Rectal smooth muscle tissue (tissue), 1 donor: Measurements from ENCODE around the gene SURF1.

Experiments used
- H3K27ac ChIP-seq: one replicate; pipeline ENCODE4 v1.7.0; 2013; ENCODE audit warnings: low read depth, low read length, inconsistent platforms
- H3K27me3 ChIP-seq: one replicate; pipeline ENCODE4 v1.7.0; 2013; ENCODE audit warnings: low read length; ENCODE audit not compliant: control insufficient read depth, insufficient read depth
- H3K36me3 ChIP-seq: one replicate; pipeline ENCODE4 v1.7.0; 2013; ENCODE audit warnings: low read length; ENCODE audit not compliant: control insufficient read depth, insufficient read depth
- H3K4me1 ChIP-seq: one replicate; pipeline ENCODE4 v1.7.0; 2013; ENCODE audit warnings: low read length; ENCODE audit not compliant: control insufficient read depth, insufficient read depth
- H3K4me3 ChIP-seq: one replicate; pipeline ENCODE4 v1.7.0; 2013; ENCODE audit warnings: low read length
- H3K9ac ChIP-seq: one replicate; pipeline ENCODE4 v1.7.0; 2013; ENCODE audit warnings: low read length

The SURF1 gene

DNA sequence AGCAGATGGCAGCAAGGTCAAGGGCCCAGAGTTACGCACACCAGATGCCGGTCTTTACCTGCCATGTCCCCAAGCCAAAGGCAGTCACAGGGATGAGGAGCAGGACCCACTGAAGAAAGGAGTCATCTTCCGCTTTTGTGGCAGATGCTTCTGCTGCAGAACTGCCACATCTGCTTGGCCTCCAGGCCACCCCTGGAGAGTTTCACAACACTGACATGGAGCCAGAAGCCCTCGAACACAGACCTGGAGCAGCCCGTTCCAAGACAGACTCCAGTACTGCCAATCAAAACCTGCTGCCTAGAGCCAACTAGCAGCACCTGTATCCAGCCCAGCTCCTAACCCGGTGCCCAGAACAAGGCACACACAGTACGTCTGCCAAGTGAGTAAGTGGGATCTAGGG lies 1.5 kb downstream of the SURF1 start:
- no peaks in the 10 kb centered on the region for H3K27me3 ChIP-seq
- H3K4me1 ChIP-seq = peaks cover 3% of the 10 kb centered on the region
- peaks cover 33% of the 10 kb centered on the region for H3K36me3 ChIP-seq
- H3K27ac ChIP-seq = no peak overlapping the region
- H3K4me3 ChIP-seq = no peak overlapping the region
- no peak overlapping the region for H3K9ac ChIP-seq

DNA sequence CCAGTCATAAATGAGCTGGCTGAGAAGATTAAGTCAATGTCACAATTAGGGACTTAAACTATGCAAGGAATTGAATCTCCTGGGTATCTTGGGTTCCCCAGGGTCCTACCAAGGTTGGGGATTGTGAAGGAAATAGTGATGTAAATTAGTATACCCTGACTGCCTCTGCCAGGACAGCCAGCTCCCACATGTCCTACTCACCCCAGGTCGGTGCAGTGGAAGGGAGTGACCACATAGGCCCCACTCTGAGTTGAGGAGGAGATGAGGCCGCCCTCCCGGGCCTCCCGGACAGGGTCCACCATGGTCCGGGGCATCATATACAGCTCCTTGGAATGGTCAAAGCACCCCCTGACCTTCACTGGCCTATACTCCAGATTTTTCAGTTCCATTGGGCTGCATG lies 2.7 kb downstream of the SURF1 start:
- peaks cover 8% of the 10 kb centered on the region for H3K4me1 ChIP-seq
- no peaks in the 10 kb centered on the region for H3K27me3 ChIP-seq
- H3K36me3 ChIP-seq = peaks cover 31% of the 10 kb centered on the region
- no peak overlapping the region for H3K9ac ChIP-seq
- no peak overlapping the region for H3K27ac ChIP-seq
- H3K4me3 ChIP-seq = no peak overlapping the region

DNA sequence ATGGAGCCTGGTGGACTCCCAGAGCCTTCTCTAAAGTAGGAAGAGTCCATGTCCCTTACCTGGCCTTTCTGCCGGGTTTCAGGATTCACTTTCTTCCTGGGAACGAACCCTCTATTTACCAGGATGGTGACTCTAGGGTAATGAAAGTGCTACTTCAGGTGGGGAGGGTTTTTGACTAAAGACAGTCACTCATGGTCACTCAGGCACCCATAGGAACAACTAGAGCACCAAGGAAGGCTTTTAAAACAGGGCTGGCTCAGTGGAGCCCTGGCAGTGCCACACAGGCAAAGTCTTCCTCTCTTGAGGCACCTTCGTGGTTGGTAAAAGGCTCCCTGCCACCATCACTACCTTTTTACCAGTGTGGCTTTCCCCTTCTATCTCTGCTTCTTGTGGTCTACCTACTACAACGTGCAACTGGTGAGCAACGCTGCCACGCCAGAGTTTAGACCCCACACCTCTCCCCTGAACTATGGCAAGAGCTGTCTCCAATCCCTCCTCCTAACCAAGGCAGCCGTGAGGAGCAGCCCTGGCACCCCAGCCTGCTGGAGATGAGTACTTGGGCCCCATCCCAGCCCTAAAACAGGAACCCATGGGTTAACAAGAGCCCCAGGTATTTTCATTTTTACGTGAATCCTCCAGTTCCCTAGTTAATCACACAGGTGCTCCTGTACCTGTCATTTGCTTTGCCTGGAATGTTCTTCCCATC lies 3.5 kb downstream of the SURF1 start:
- no peak overlapping the region for H3K27ac ChIP-seq
- H3K36me3 ChIP-seq = peaks cover 31% of the 10 kb centered on the region
- peaks cover 8% of the 10 kb centered on the region for H3K4me1 ChIP-seq
- no peak overlapping the region for H3K4me3 ChIP-seq
- H3K9ac ChIP-seq = no peak overlapping the region
- no peaks in the 10 kb centered on the region for H3K27me3 ChIP-seq

DNA sequence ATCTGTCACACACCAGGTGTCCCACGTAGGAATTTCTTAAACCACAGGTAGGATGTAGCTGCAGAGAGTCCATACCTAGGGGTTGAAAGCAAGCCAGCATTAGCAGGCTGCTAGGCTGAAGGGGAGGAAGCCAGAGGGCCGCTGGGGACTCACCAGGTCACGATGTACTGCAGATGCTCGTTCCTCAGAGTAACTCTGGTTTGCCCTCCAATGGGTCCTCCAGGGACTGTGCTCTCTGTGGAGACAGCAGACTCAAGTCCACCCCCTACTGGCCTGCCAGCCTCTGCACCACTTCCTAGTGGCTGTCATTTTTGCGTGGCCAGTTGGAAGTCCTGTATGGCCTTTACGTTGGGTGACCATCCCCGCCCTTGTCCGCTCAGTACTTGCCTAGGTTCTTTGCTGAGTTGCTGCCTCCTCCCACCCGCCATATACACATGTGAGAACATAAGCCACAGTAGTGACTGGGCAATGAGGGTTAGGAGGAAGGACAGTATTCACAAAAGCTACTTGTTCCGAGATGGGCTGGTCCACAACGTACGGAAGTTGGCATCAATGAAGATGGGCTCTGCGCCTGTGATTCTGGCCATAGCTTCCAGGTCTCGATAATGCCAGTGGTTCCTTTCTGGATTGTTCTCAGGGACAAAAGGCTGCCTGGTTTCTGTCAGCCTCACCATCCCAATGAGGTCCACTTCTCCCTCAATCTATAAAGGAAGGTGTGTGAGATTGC lies 4.2 kb downstream of the SURF1 start:
- H3K36me3 ChIP-seq = peaks cover 31% of the 10 kb centered on the region
- H3K4me3 ChIP-seq = no peak overlapping the region
- H3K9ac ChIP-seq = no peak overlapping the region
- H3K27ac ChIP-seq = no peak overlapping the region
- H3K27me3 ChIP-seq = no peaks in the 10 kb centered on the region
- peaks cover 6% of the 10 kb centered on the region for H3K4me1 ChIP-seq

DNA sequence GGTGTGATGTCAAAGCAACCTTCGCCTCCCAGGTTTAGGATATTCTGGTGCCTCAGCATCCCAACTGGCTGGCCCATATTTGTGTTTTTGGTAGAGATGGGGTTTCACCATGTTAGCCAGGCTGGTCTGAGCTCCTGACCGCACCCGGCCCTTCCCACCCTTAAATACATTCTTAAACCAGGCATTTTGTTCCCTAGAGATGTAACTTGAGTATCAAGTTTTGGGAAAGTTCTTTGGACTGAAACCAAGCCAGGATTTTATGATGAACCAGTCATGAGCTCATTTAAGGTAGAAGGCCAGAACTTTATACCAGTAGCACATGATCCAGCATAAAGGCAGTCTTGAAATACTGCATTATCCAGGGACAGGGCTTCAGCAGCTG lies 4.8 kb downstream of the SURF1 start:
- H3K27ac ChIP-seq = no peak overlapping the region
- no peak overlapping the region for H3K4me3 ChIP-seq
- H3K9ac ChIP-seq = no peak overlapping the region
- peaks cover 8% of the 10 kb centered on the region for H3K4me1 ChIP-seq
- peaks cover 31% of the 10 kb centered on the region for H3K36me3 ChIP-seq
- no peaks in the 10 kb centered on the region for H3K27me3 ChIP-seq

DNA sequence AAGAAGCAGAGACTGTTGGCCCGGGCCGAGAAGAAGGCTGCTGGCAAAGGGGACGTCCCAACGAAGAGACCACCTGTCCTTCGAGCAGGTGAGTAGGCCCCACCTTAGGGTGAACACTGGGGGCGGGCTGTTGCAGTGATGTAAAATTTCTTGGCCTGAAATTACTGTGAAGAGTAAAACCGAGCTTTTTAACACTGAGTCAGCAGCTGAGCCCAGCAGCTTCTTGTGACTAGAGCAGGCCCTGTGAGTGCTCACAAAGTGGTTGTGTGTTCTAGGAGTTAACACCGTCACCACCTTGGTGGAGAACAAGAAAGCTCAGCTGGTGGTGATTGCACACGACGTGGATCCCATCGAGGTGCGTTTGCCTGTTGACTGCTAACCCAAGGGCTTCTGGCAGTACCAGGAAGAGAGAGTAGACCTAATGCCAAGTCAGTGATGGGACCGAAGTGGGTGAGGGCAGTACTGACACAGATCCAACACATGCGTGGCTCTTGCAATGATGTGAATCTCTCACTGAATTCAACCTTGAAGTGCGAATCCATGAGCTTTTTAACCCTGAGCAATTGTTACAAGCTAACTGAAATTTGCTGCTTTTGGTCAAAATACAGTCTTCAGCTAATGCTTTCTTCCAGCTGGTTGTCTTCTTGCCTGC lies 6.2 kb downstream of the SURF1 start:
- H3K9ac ChIP-seq = no peak overlapping the region
- H3K36me3 ChIP-seq = peaks cover 38% of the 10 kb centered on the region

DNA sequence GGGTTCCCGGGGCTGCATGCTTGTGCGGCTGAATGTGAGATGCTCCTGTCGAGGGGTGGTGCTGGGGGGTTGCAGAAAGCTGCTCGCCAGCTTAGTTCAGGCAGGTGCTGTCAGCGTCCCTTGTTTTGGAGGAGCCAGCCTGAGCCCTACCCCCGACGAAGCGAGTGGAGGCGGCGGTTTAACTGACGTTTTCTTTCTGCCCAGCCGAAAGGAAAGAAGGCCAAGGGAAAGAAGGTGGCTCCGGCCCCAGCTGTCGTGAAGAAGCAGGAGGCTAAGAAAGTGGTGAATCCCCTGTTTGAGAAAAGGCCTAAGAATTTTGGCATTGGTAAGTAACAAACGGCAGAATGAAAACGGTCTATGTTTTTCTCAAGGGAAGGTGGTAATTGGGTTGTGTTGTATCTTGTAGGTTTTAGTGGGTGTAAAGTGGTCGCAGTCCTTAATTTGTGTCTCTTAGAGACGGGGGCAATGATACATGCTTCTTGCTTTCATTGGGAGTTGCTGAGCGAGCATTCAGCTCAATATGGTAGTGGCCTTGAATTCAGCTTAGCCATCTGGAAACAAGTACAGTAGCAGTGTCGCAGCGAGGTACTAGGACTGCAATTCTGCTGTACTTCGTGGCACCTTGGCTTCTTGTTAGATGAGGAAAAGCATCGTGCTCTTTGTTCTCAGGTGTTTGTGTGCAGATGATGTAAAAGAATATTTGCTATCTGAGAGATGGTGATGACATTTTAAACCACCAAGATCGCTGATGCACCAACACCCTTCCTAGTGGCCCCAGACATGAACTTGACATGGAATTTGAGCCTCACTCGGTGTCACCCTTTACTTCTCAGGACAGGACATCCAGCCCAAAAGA lies 7.3 kb downstream of the SURF1 start:
- peak overlapping the region; percentile 79 for H3K9ac ChIP-seq
- H3K4me1 ChIP-seq = peaks cover 12% of the 10 kb centered on the region
- peak overlapping the region; percentile 96 for H3K4me3 ChIP-seq
- peaks cover 45% of the 10 kb centered on the region for H3K36me3 ChIP-seq
- peak overlapping the region; percentile 88 for H3K27ac ChIP-seq
- H3K27me3 ChIP-seq = no peaks in the 10 kb centered on the region

More for the DNA sequence above, 6.2 kb downstream of the SURF1 start:
- H3K4me1 ChIP-seq = peaks cover 12% of the 10 kb centered on the region
- H3K4me3 ChIP-seq = no peak overlapping the region
- H3K27ac ChIP-seq = no peak overlapping the region
- H3K27me3 ChIP-seq = no peaks in the 10 kb centered on the region

DNA sequence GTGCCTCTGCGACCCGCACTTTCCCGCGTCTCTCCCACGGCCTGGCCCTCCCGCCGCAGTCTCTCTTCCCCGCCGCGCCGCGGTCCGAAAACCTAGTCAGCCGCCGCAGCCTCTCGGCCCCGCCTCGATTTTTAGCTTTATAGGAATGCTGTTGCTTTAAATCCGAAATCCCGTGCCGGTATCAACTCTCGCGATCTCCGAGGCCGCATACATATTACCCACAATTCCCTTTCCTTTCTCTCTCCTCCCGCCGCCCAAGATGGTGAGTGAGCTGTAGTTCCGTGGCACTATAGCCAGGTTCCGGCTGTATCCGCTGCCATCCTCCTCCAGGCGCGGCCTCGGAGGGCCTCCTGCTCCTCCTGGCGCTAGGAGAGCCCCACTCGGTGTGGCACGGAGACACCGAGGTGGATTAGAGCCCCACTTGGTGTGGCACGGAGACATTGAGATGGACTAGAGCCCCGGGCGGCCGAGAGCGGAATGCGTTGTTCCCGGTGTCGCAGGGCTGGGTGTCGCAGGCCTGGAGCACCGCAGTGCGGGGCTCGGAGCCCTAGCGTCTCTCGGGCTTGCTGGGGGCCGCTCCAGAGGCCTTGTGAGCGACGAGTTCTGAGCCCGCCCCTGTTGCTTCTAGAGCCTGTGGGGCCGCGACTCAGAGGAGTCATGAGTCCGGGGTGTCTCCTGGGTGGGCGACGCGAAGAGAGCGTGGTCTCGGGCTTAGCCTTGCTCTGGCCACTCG lies 8.1 kb downstream of the SURF1 start, which contains the start of the genes MED22 and RPL7A:
MED22 (minus strand) TSS at position 147 of the 733 bp plus-strand sequence. CDS start 1,469 bp downstream, outside the sequence.
RPL7A (plus strand) TSS at position 234 of the 733 bp plus-strand sequence; CDS start at position 260, 26 bp downstream.
- Histone ChIP-seq H3K36me3 (peaks cover 51% of the 10 kb centered on the region), H3K4me1 (peaks cover 12% of the 10 kb centered on the region), H3K27ac (peak within 1 kb of the TSS; percentile 88), H3K9ac (peak within 1 kb of the TSS; percentile 79), H3K4me3 (peak within 1 kb of the TSS; percentile 96), H3K27me3 (no peaks in the 10 kb centered on the region)

DNA sequence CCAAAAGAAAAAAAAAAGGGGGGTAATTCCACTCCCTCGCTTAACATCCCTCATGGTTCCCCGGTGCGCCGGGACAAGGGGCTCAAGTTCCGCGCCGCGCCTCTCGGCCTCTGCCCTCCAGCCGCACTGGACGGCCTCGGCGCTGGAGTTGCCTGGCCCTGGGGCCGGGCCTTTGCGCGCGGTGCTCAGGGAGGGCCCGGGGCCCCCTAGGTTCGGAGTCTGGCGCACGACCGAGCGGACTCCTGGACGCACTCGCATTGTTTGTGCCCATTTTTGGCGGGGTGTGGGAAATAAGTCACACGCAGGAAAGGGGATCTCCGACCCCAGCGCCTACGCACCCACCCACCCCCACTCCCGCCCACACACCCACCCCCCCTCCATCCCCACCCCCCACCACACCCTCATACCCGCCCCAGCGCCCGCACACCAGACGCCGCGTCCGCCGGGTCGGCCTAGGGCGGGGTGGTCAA lies 8.7 kb downstream of the SURF1 start:
- Histone ChIP-seq H3K27me3 (no peaks in the 10 kb centered on the region), H3K36me3 (peaks cover 47% of the 10 kb centered on the region)

DNA sequence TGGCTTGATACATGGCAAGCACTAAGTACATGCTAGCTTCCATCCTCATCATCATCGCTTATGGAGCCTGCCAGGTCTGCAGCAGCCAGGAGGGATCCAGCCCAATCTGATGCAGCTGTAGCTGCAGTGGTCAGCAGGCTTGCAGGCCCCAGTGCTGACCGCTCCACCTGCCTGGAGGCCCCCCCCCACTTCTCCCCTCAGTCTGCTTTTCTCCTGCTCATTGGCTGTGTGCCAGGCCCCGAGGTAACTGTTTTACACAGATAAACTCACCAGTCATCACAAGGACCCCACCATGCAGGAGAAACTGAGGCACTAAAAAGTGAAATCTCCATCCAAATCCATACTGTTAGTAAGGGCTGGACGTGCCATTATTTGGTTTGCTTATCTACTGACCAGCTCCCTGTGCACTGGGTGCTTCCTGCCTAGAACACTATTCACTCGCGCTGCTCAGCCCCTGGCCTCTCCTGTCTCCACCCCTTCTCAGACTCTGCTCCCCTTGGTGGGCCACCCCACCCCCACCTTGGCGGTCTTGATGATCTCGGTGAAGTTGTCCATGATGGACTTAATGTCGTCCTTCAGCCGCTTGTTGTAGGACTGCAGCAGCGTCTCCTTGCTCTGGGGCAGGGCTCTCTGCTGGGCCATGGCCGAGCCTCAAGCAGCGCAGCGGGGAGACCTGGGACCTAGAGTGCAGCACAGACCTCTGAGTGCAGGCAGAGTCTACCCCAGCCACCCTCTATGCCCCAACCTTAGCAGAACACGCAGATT lies 10.1 kb downstream of the SURF1 start:
- H3K4me3 ChIP-seq = peak overlapping the region; percentile 96
- no peak overlapping the region for H3K9ac ChIP-seq
- H3K4me1 ChIP-seq = peaks cover 12% of the 10 kb centered on the region
- H3K27ac ChIP-seq = peak overlapping the region; percentile 58
- H3K36me3 ChIP-seq = peaks cover 39% of the 10 kb centered on the region
- H3K27me3 ChIP-seq = no peaks in the 10 kb centered on the region

More for the DNA sequence above, 8.7 kb downstream of the SURF1 start:
- H3K27ac ChIP-seq = peak overlapping the region; percentile 88
- H3K9ac ChIP-seq = peak overlapping the region; percentile 32
- H3K4me3 ChIP-seq = peak overlapping the region; percentile 96
- peaks cover 12% of the 10 kb centered on the region for H3K4me1 ChIP-seq

DNA sequence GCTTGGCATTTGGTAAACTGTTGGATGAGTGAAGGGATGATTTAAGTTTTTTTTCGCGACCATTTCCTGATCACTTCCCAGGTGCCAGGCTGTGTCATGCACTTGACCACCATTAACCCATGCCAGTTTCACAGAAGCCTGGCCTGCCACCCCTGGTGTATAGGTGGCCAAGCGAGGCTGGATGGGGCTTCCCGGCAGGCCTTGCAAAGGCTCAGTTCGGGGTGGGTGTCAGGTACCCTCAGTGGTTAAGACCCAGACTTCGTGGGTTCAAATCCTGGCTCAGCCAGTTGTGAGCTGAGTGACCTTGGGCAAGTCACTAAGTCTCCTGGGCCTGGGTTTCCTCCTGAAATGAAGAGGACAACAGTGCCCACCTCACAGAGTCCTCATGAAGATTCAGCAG lies 10.7 kb downstream of the SURF1 start:
- H3K4me1 ChIP-seq = peaks cover 12% of the 10 kb centered on the region
- H3K4me3 ChIP-seq = no peak overlapping the region
- H3K9ac ChIP-seq = no peak overlapping the region
- H3K36me3 ChIP-seq = peaks cover 37% of the 10 kb centered on the region
- H3K27me3 ChIP-seq = no peaks in the 10 kb centered on the region
- no peak overlapping the region for H3K27ac ChIP-seq
